Neuronal stem cell (in vitro differentiated cells): ENCODE measurements around the gene SLFN12L.

Experiments
- DNase-seq: peaks from one replicate; pipeline ENCODE4 v3.0.0-alpha.2; 2013; ENCODE audit warnings: low spot score
- H2AFZ ChIP-seq: one replicate; pipeline ENCODE4 v1.6.1; 2013; ENCODE audit warnings: mild to moderate bottlenecking, low read length, inconsistent platforms
- H2AK5ac ChIP-seq: 2 replicates; pipeline ENCODE4 v1.6.1; 2013; ENCODE audit warnings: low read depth, mild to moderate bottlenecking, inconsistent platforms, low read length, moderate library complexity, mixed read lengths
- H2BK120ac ChIP-seq: 2 replicates; pipeline ENCODE4 v1.6.1; 2013; ENCODE audit warnings: low read depth, mild to moderate bottlenecking, inconsistent platforms, low read length, moderate library complexity, mixed read lengths
- H2BK12ac ChIP-seq: one replicate; pipeline ENCODE4 v1.6.1; 2013; ENCODE audit warnings: low read length, inconsistent platforms
- H2BK15ac ChIP-seq: 2 replicates; pipeline ENCODE4 v1.6.1; 2013; ENCODE audit warnings: mild to moderate bottlenecking, low read length, inconsistent platforms, mixed read lengths
- H2BK5ac ChIP-seq: one replicate; pipeline ENCODE4 v1.6.1; 2013; ENCODE audit warnings: inconsistent platforms, mild to moderate bottlenecking, low read length, moderate library complexity
- H3K14ac ChIP-seq: one replicate; pipeline ENCODE4 v1.6.1; 2013; ENCODE audit warnings: low read length, inconsistent platforms
- H3K18ac ChIP-seq: 2 replicates; pipeline ENCODE4 v1.6.1; 2013; ENCODE audit warnings: low read length, inconsistent platforms
- H3K23ac ChIP-seq: 2 replicates; pipeline ENCODE4 v1.6.1; 2013; ENCODE audit warnings: low read depth, mild to moderate bottlenecking, mixed read lengths, low read length, inconsistent platforms; ENCODE audit not compliant: poor library complexity
- H3K27ac ChIP-seq: replicated peaks from 3 replicates; pipeline ENCODE4 v1.5.1; 2013; ENCODE audit warnings: low read length, inconsistent platforms
- H3K27me3 ChIP-seq, 3 experiments: 2 replicates each; pipeline ENCODE4 v1.6.1; 2013; ENCODE audit warnings: low read length in 3 of 3, mild to moderate bottlenecking in 2 of 3, inconsistent platforms in 1 of 3, low read depth in 1 of 3, mixed read lengths in 1 of 3, moderate library complexity in 1 of 3; ENCODE audit not compliant: control insufficient read depth in 3 of 3, insufficient read depth in 3 of 3
- H3K36me3 ChIP-seq, 2 donors: replicated peaks in 1 of 2; 2 replicates each; pipeline ENCODE4 v1.6.1; 2013; ENCODE audit warnings: low read length in 2 of 2; ENCODE audit not compliant: control insufficient read depth in 2 of 2, insufficient read depth in 2 of 2
- H3K4ac ChIP-seq: 2 replicates; pipeline ENCODE4 v1.6.1; 2013; ENCODE audit warnings: inconsistent platforms, mild to moderate bottlenecking, low read length, moderate library complexity
- H3K4me1 ChIP-seq, 2 donors: 1 replicate in 1 of 2; 2 replicates in 1 of 2; pipeline ENCODE4 v1.6.1; 2013; ENCODE audit warnings: low read length in 2 of 2, low read depth in 1 of 2; ENCODE audit not compliant: control insufficient read depth in 2 of 2, insufficient read depth in 1 of 2
- H3K4me2 ChIP-seq: one replicate; pipeline ENCODE4 v1.6.1; 2013; ENCODE audit warnings: mild to moderate bottlenecking, low read length, inconsistent platforms; ENCODE audit not compliant: insufficient read depth, poor library complexity, severe bottlenecking
- H3K4me3 ChIP-seq, 2 donors: 2 replicates each; pipeline ENCODE4 v1.5.1; 2013; ENCODE audit warnings: low read length in 2 of 2, mild to moderate bottlenecking in 2 of 2, inconsistent platforms in 1 of 2, moderate library complexity in 1 of 2
- H3K79me1 ChIP-seq: one replicate; pipeline ENCODE4 v1.6.1; 2013; ENCODE audit warnings: low read depth, mild to moderate bottlenecking, inconsistent platforms, low read length, moderate library complexity
- H3K9ac ChIP-seq: one replicate; pipeline ENCODE4 v1.6.1; 2013; ENCODE audit warnings: mild to moderate bottlenecking, low read depth, low read length, inconsistent platforms; ENCODE audit not compliant: poor library complexity
- H3K9me3 ChIP-seq, 2 donors: replicated peaks in 1 of 2; 2 replicates each; pipeline versions ENCODE3 to v1.6.1; 2013; ENCODE audit warnings: low read length in 2 of 2, mild to moderate bottlenecking in 2 of 2, inconsistent platforms in 1 of 2, low read depth in 1 of 2, mixed read lengths in 1 of 2, moderate library complexity in 1 of 2; ENCODE audit not compliant: control insufficient read depth in 2 of 2, insufficient read depth in 1 of 2
- H4K8ac ChIP-seq: one replicate; pipeline ENCODE4 v1.6.1; 2013; ENCODE audit warnings: low read depth, mild to moderate bottlenecking, inconsistent platforms, low read length, moderate library complexity
- H4K91ac ChIP-seq: one replicate; pipeline ENCODE4 v1.6.1; 2013; ENCODE audit warnings: low read length, low read depth, mild to moderate bottlenecking, inconsistent platforms; ENCODE audit not compliant: poor library complexity
- WGBS, 2 donors: extraction: QIAGEN DNeasy Blood & Tissue Kit; methylation state at CpG; one replicate each; pipeline ENCODE4 v1.1.7; 2013; ENCODE audit warnings: missing lambda C conversion rate in 2 of 2, mixed read lengths in 1 of 2; ENCODE audit not compliant: insufficient read length in 2 of 2, insufficient replicate concordance in 1 of 2; ENCODE audit errors: extremely low coverage in 2 of 2; 5-methylcytosine and 5-hydroxymethylcytosine counted together

The SLFN12L gene

DNA sequence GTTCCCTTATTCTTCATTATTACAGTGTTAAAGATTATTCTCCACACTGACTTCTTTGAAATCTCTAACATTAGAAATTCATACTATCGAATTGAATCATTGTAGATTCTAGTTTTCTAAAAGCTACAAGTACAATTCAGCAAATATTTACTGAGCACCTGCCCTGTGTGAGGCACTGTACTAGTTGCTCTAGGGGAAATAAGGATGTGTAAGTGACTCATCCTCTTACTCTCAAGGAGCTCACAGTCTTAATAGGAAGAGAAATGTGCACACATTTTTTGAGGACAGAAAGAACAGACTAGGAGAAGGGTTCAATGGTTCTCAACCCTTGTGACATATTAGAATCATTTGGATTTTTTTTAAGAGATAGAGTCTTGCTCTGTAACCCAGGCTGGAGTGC is 7.7 kb upstream of the SLFN12L start:
- no CpG with 5 or more reads among the region's 1 CpG for WGBS, 2 donors
- Histone ChIP-seq H4K8ac (no peak overlapping the region), H2BK5ac (no peak overlapping the region), H3K4me1 (no peaks in the 10 kb centered on the region), H3K36me3 (no peaks in the 10 kb centered on the region), H2BK12ac (no peak overlapping the region), H3K27me3 (peaks cover 0 to 59% (median 0%) of the 10 kb centered on the region in 3 experiments), H3K79me1 (no peaks in the 10 kb centered on the region), H2BK15ac (no peak overlapping the region), H3K23ac (no peak overlapping the region), H2AFZ (no peak overlapping the region), H3K4me2 (no peak overlapping the region), H3K18ac (no peak overlapping the region), H3K4ac (no peak overlapping the region), H3K4me3 (no peak overlapping the region), H3K9ac (no peak overlapping the region), H4K91ac (no peak overlapping the region), H3K9me3 (no peaks in the 10 kb centered on the region), H3K14ac (no peak overlapping the region), H2BK120ac (no peak overlapping the region), H2AK5ac (no peak overlapping the region), H3K27ac (no peak overlapping the region)
- no peak for DNase-seq

DNA sequence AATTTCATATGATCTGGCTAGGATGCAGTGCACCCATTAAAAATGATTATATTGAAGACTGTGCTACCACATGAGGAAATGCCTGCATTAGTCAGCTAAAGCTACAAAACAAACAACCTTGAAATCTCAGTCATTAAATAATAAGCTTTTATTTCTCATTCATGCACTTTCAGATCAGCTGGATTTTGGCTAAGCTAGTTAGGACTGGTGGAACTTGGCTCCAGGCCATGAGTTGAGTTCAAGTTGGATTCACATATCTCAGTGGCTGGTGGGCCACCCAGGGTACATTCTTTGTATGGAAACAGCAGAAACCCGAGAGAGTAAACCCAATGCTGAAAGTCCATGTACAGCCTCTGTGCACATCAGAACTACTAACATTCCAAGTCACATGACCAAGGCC is 6.4 kb upstream of the SLFN12L start:
- H3K79me1 ChIP-seq = no peaks in the 10 kb centered on the region
- no peaks in the 10 kb centered on the region for H3K9me3 ChIP-seq
- no peak overlapping the region for H2AK5ac ChIP-seq
- H3K36me3 ChIP-seq = no peaks in the 10 kb centered on the region
- H3K4ac ChIP-seq = no peak overlapping the region
- no peak overlapping the region for H3K27ac ChIP-seq
- no peak overlapping the region for H3K9ac ChIP-seq
- H2BK15ac ChIP-seq = no peak overlapping the region
- no peak overlapping the region for H2AFZ ChIP-seq
- no peak overlapping the region for H2BK12ac ChIP-seq
- no peak overlapping the region for H4K91ac ChIP-seq
- H3K14ac ChIP-seq = no peak overlapping the region
- WGBS, 2 donors = no CpG with 5 or more reads among the region's 1 CpG
- no peak overlapping the region for H3K18ac ChIP-seq
- DNase-seq = no peak
- no peak overlapping the region for H3K23ac ChIP-seq
- H3K27me3 ChIP-seq = peaks cover 0 to 54% (median 0%) of the 10 kb centered on the region in 3 experiments
- H3K4me2 ChIP-seq = no peak overlapping the region
- H2BK120ac ChIP-seq = no peak overlapping the region
- no peak overlapping the region for H2BK5ac ChIP-seq
- no peaks in the 10 kb centered on the region for H3K4me1 ChIP-seq
- H4K8ac ChIP-seq = no peak overlapping the region
- no peak overlapping the region for H3K4me3 ChIP-seq

DNA sequence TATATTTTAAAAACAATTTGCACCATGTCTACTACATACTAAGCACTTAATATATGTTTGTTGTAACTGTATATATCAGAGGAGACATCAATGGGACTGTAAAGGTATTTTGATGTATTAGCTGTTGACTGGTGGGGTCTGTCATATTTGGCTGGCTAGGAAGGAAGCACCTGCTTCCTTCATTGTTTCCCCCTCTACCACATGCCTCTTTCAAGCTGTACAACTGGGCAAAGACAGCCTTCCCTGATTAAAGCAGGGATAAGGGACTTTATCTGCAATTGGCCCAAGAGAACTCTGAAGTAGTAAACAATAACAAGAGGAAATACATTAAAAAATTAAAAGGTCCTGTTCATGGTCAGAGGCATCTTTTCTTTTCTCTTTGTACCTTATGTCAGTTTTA is 5.5 kb upstream of the SLFN12L start:
- Histone ChIP-seq H2AFZ (no peak overlapping the region), H3K23ac (no peak overlapping the region), H3K27ac (no peak overlapping the region), H2BK15ac (no peak overlapping the region), H2BK120ac (no peak overlapping the region), H3K9ac (no peak overlapping the region), H3K27me3 (peaks cover 0 to 49% (median 0%) of the 10 kb centered on the region in 3 experiments), H4K8ac (no peak overlapping the region), H3K4me2 (no peak overlapping the region), H3K4ac (no peak overlapping the region), H2BK12ac (no peak overlapping the region), H3K4me3 (no peak overlapping the region), H3K9me3 (no peaks in the 10 kb centered on the region), H4K91ac (no peak overlapping the region), H3K14ac (no peak overlapping the region), H3K4me1 (no peaks in the 10 kb centered on the region), H3K36me3 (no peaks in the 10 kb centered on the region), H3K79me1 (no peaks in the 10 kb centered on the region), H3K18ac (no peak overlapping the region), H2BK5ac (no peak overlapping the region), H2AK5ac (no peak overlapping the region)
- no peak for DNase-seq

DNA sequence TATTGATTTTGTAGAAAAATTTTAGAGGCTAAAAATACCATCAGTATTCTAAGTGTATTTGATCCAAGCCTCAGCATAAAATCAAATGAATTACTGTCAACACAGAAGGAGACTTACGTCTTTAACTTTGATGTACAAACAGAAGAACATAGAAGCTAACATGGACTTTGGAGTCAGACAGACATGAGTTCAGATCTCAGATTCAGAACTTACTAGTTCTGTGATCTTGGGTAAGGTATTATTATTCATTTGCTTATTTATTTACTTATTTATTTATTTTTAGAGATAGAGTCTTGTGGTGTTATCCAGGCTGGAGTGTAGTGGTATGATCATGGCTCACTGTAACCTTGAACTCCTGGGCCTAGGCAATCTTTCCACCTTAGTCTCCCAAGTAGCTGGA is 4.0 kb upstream of the SLFN12L start:
- Histone ChIP-seq H3K27me3 (peaks cover 0 to 45% (median 0%) of the 10 kb centered on the region in 3 experiments), H3K4ac (no peak overlapping the region), H3K4me3 (no peak overlapping the region), H2BK120ac (no peak overlapping the region), H3K14ac (no peak overlapping the region), H2BK5ac (no peak overlapping the region), H2BK15ac (no peak overlapping the region), H2AFZ (no peak overlapping the region), H4K91ac (no peak overlapping the region), H2BK12ac (no peak overlapping the region), H2AK5ac (no peak overlapping the region), H4K8ac (no peak overlapping the region), H3K23ac (no peak overlapping the region), H3K4me1 (no peaks in the 10 kb centered on the region), H3K9me3 (no peaks in the 10 kb centered on the region), H3K36me3 (no peaks in the 10 kb centered on the region), H3K18ac (no peak overlapping the region), H3K9ac (no peak overlapping the region), H3K79me1 (no peaks in the 10 kb centered on the region), H3K27ac (no peak overlapping the region), H3K4me2 (no peak overlapping the region)
- no CpG with 5 or more reads among the region's 1 CpG for WGBS, 2 donors
- no peak for DNase-seq
